Measurements from ENCODE around the gene BEST1. TPM values are rescaled to one million over a fixed set of nuclear protein-coding genes. Genes with fewer than 3 reads are reported as not detected.

Gene BEST1
- total RNA-seq, 4 donors from 2014 or later: 0.89 to 2.8 (median 1.5) TPM

- TF ChIP-seq CTCF (IDR thresholded peaks at IDR 0.05) (no peak), POLR2A (IDR thresholded peaks at IDR 0.05) (no peak)
- no peak overlapping the region for H3K4me3 ChIP-seq (ENCODE audit: low read depth, poor library complexity, severe bottlenecking)
- peak in 1 of 2 donors; percentile 75 for DNase-seq (ENCODE audit: low spot score in 2 of 2)
- 51 to 54% methylated on average over 2 of the region's 2 CpGs for WGBS, 2 donors
- intact Hi-C loops (cut with DNase I; ENCODE audit: low total_unique reads): no loop called here
Observed at GRCh38 chr11:62004473-62004872, 54.3 kb downstream of the BEST1 start.

GRCh38 chr11:62008193-62008592, 58.0 kb downstream of the BEST1 start:
- DNase-seq (ENCODE audit: low spot score in 2 of 2): no peak
- TF ChIP-seq CTCF (IDR thresholded peaks at IDR 0.05): no peak
- TF ChIP-seq POLR2A (IDR thresholded peaks at IDR 0.05): no peak
- intact Hi-C loops (cut with DNase I; ENCODE audit: low total_unique reads): no loop called here
- 84 to 90% methylated on average over 1 of the region's 1 CpG for whole genome bisulfite sequencing, 2 donors
- H3K4me3 ChIP-seq (ENCODE audit: low read depth, poor library complexity, severe bottlenecking): no peak overlapping the region

GRCh38 chr11:62010935-62011528, 60.9 kb downstream of the BEST1 start:
- intact Hi-C loops (cut with DNase I; ENCODE audit: low total_unique reads): no loop called here
- 95 to 98% methylated on average over 4 of the region's 4 CpGs for WGBS, 2 donors
- DNase-seq (ENCODE audit: low spot score in 2 of 2): peak in 1 of 2 donors; percentile 54
- H3K4me3 ChIP-seq (ENCODE audit: low read depth, poor library complexity, severe bottlenecking): no peak overlapping the region
- TF ChIP-seq POLR2A (IDR thresholded peaks at IDR 0.05): no peak
- TF ChIP-seq CTCF (IDR thresholded peaks at IDR 0.05): no peak

GRCh38 chr11:62011881-62012280, 61.7 kb downstream of the BEST1 start:
- DNase-seq (ENCODE audit: low spot score in 2 of 2): peak in 1 of 2 donors; percentile 80
- intact Hi-C loops (cut with DNase I; ENCODE audit: low total_unique reads): no loop called here
- WGBS, 2 donors: 90 to 97% methylated on average over 9 of the region's 9 CpGs
- H3K4me3 ChIP-seq (ENCODE audit: low read depth, poor library complexity, severe bottlenecking): no peak overlapping the region
- TF ChIP-seq CTCF (IDR thresholded peaks at IDR 0.05): no peak

- peak in 1 of 2 donors; percentile 49 for DNase-seq (ENCODE audit: low spot score in 2 of 2)
- 37 to 66% methylated on average over 3 of the region's 3 CpGs for WGBS, 2 donors
- intact Hi-C loops (cut with DNase I; ENCODE audit: low total_unique reads): no loop called here
- H3K4me3 ChIP-seq (ENCODE audit: low read depth, poor library complexity, severe bottlenecking): no peak overlapping the region
- no peak for TF ChIP-seq POLR2A (IDR thresholded peaks at IDR 0.05)
- no peak for TF ChIP-seq CTCF (IDR thresholded peaks at IDR 0.05)
Observed at GRCh38 chr11:62012451-62012831, 62.3 kb downstream of the BEST1 start.
